Stomach (tissue), 9 donors: ENCODE data around the gene ART1. TPM values are rescaled to one million over a fixed set of nuclear protein-coding genes. Genes with fewer than 3 reads are reported as not detected.

ENCODE experiments used
- DNase-seq, 2 donors: peaks; one replicate each; pipeline versions ENCODE4 v3.0.0 to v3.0.0-alpha.2; 2013 to 2019
- H3K27ac ChIP-seq, 5 donors: fragments of 200-600 bp in 4 of 5; sonication (generic) in 4 of 5; one replicate each; pipeline ENCODE4 v1.5.1; 2013 to 2019; ENCODE audit warnings: mild to moderate bottlenecking in 1 of 5, moderate library complexity in 1 of 5
- H3K27me3 ChIP-seq, 3 donors: fragments of 200-600 bp; sonication (generic); one replicate each; pipeline ENCODE4 v1.5.1; 2017 to 2019; ENCODE audit warnings: mixed run types in 1 of 3
- H3K36me3 ChIP-seq, 4 donors: fragments of 200-600 bp; sonication (generic); 1 replicate in 3 of 4; 2 replicates in 1 of 4; pipeline ENCODE4 v1.5.1; 2016 to 2019
- H3K4me1 ChIP-seq, 4 donors: fragments of 200-600 bp; sonication (generic); one replicate each; pipeline ENCODE4 v1.5.1; 2016 to 2019
- H3K4me3 ChIP-seq, 4 donors: fragments of 200-600 bp; sonication (generic) in 3 of 4; one replicate each; pipeline ENCODE4 v1.5.1; 2016 to 2019; ENCODE audit warnings: mild to moderate bottlenecking in 1 of 4
- H3K9me3 ChIP-seq, 4 donors: fragments of 200-600 bp; sonication (generic); one replicate each; pipeline ENCODE4 v1.5.1; 2016 to 2019
- CTCF ChIP-seq, 7 experiments: fragments of 450-650 bp in 4 of 7; fragments of 200-600 bp in 3 of 7; sonication (generic) in 3 of 7; IDR thresholded peaks; one replicate each; pipeline ENCODE4 v1.5.1; 2016 to 2019; ENCODE audit warnings: antibody characterized with exemption in 7 of 7, control low read depth in 2 of 7, mild to moderate bottlenecking in 1 of 7
- EP300 ChIP-seq: sonication (generic); formaldehyde crosslinking; IDR thresholded peaks from one replicate; pipeline ENCODE4 v1.6.1; 2017; ENCODE audit warnings: antibody characterized with exemption
- POLR2A ChIP-seq, 4 donors: fragments of 450-650 bp; IDR thresholded peaks; one replicate each; pipeline ENCODE4 v1.6.1; 2016; ENCODE audit warnings: antibody characterized with exemption in 4 of 4, control low read depth in 2 of 4, mild to moderate bottlenecking in 1 of 4, moderate library complexity in 1 of 4
- POLR2AphosphoS5 ChIP-seq, 3 donors: sonication (generic); formaldehyde crosslinking; IDR thresholded peaks; one replicate each; pipeline ENCODE4 v1.6.1; 2016; ENCODE audit warnings: antibody characterized with exemption in 3 of 3
- WGBS, 5 donors: extraction: QIAGEN DNeasy Blood & Tissue Kit in 3 of 5; methylation state at CpG; one replicate each; pipeline versions ENCODE4 v1.1.5 to v1.1.7; 2013 to 2018; 5-methylcytosine and 5-hydroxymethylcytosine counted together
- intact Hi-C: fragments of 100-400 bp; cut with DNase I; formaldehyde crosslinking; loops from one replicate; pipeline ENCODE4 v1.15.1; 2023; ENCODE audit warnings: low total_unique reads
- polyA plus RNA-seq, 3 donors: library from polyadenylated mRNA; stranded (reverse); fragments of 200-250 nt; gene quantifications; one replicate each; pipeline ENCODE4 v1.2.3, GENCODE V29; 2013
- total RNA-seq, 5 donors: library from RNA; depleted of rRNA; stranded (reverse); fragments of >200 nt; gene quantifications; one replicate each; pipeline versions ENCODE4 v1.1.0 to v1.2.3, GENCODE V29; 2014 to 2016
- donor health status: healthy with polysubstance abuse.
- donor health status: Bipolar disorder and iron deficiency.
- donor health status: healthy.

Gene ART1
- total and polyA plus RNA-seq, 8 donors = not detected

DNA sequence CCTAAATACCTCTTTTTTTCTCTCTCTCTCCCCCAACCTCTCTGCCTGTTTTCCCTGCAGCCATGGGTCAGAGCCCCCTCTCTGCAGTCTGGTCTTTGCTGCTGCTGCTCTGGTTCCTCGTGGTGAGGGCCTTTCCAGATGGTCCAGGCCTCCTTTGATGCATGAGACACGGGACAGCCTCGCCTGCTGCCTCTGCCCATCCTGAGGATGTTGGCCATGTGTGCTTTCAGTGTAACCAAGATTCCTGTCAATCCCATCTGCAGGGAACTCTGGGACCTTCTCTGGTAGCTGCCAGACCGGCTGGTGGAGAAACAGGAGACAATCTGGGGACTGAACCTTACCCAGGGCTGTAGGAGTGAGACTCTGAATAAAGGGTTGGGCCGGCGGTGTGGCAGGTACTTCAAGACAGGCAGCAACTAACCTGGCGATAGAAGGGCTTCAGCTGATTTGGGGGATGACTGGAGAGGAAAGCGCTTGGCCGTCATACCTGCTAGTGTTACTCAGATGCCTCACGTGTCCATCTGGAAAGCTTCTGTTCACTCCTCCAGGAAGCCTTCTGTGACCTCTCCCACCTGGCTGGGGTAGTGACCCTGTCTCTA lies 19.2 kb downstream of the ART1 start:
- TF ChIP-seq EP300 = no peak
- TF ChIP-seq POLR2A (IDR thresholded peaks at IDR 0.05) = no peak
- no peak for TF ChIP-seq CTCF (IDR thresholded peaks at IDR 0.05)
- no peak for TF ChIP-seq POLR2AphosphoS5 (IDR thresholded peaks at IDR 0.05)
- DNase-seq = no peak
- Histone ChIP-seq H3K27ac (no peak overlapping the region), H3K4me3 (no peak overlapping the region), H3K36me3 (peaks cover 34 to 54% (median 49%) of the 10 kb centered on the region in 4 donors), H3K9me3 (no peaks in the 10 kb centered on the region), H3K27me3 (peaks cover 0 to 3% (median 0%) of the 10 kb centered on the region in 3 donors), H3K4me1 (no peaks in the 10 kb centered on the region)
- intact Hi-C loops = no loop called here
- WGBS, 5 donors = 81 to 88% (median 84%) methylated on average over 10 of the region's 10 CpGs

- intact Hi-C loops = no loop called here
- TF ChIP-seq EP300 (no peak), POLR2AphosphoS5 (IDR thresholded peaks at IDR 0.05) (no peak), POLR2A (IDR thresholded peaks at IDR 0.05) (no peak), CTCF (IDR thresholded peaks at IDR 0.05) (no peak)
- 79 to 96% (median 94%) methylated on average over 6 of the region's 6 CpGs for WGBS, 5 donors
- peaks cover 36 to 67% (median 62%) of the 10 kb centered on the region in 4 donors for H3K36me3 ChIP-seq
- DNase-seq = no peak
- H3K4me3 ChIP-seq = no peak overlapping the region
- H3K27ac ChIP-seq = no peak overlapping the region
- H3K9me3 ChIP-seq = no peaks in the 10 kb centered on the region
- H3K4me1 ChIP-seq = no peaks in the 10 kb centered on the region
- no peaks in the 10 kb centered on the region for H3K27me3 ChIP-seq
These were observed 20.6 kb downstream of the ART1 start for GRCh38 chr11:3665336-3666022.

- intact Hi-C loops = no loop called here
- 92 to 94% (median 93%) methylated on average over 13 to 17 of the region's 17 CpGs for WGBS, 5 donors
- Histone ChIP-seq H3K9me3 (no peaks in the 10 kb centered on the region), H3K27ac (no peak overlapping the region), H3K27me3 (no peaks in the 10 kb centered on the region), H3K4me3 (no peak overlapping the region), H3K36me3 (peaks cover 36 to 72% (median 68%) of the 10 kb centered on the region in 4 donors), H3K4me1 (no peaks in the 10 kb centered on the region)
- TF ChIP-seq EP300 (no peak), CTCF (IDR thresholded peaks at IDR 0.05) (no peak), POLR2A (IDR thresholded peaks at IDR 0.05) (no peak), POLR2AphosphoS5 (IDR thresholded peaks at IDR 0.05) (no peak)
- no peak for DNase-seq
These were observed 21.1 kb downstream of the ART1 start for GRCh38 chr11:3666023-3666530.

GRCh38 chr11:3667149-3668035 lies 22.5 kb downstream of the ART1 start:
- no peaks in the 10 kb centered on the region for H3K9me3 ChIP-seq
- no peak overlapping the region for H3K4me3 ChIP-seq
- H3K27me3 ChIP-seq = no peaks in the 10 kb centered on the region
- H3K36me3 ChIP-seq = peaks cover 36 to 85% (median 81%) of the 10 kb centered on the region in 4 donors
- no peaks in the 10 kb centered on the region for H3K4me1 ChIP-seq
- no peak overlapping the region for H3K27ac ChIP-seq
- no peak for TF ChIP-seq POLR2A (IDR thresholded peaks at IDR 0.05)
- no peak for TF ChIP-seq CTCF (IDR thresholded peaks at IDR 0.05)
- no peak for TF ChIP-seq POLR2AphosphoS5 (IDR thresholded peaks at IDR 0.05)
- TF ChIP-seq EP300 = no peak
- intact Hi-C loops = no loop called here
- 97 to 98% (median 98%) methylated on average over 67 to 89 of the region's 89 CpGs for WGBS, 5 donors
- DNase-seq = no peak
